Measurements from ENCODE around the gene NANOGP8.

The NANOGP8 gene

DNA sequence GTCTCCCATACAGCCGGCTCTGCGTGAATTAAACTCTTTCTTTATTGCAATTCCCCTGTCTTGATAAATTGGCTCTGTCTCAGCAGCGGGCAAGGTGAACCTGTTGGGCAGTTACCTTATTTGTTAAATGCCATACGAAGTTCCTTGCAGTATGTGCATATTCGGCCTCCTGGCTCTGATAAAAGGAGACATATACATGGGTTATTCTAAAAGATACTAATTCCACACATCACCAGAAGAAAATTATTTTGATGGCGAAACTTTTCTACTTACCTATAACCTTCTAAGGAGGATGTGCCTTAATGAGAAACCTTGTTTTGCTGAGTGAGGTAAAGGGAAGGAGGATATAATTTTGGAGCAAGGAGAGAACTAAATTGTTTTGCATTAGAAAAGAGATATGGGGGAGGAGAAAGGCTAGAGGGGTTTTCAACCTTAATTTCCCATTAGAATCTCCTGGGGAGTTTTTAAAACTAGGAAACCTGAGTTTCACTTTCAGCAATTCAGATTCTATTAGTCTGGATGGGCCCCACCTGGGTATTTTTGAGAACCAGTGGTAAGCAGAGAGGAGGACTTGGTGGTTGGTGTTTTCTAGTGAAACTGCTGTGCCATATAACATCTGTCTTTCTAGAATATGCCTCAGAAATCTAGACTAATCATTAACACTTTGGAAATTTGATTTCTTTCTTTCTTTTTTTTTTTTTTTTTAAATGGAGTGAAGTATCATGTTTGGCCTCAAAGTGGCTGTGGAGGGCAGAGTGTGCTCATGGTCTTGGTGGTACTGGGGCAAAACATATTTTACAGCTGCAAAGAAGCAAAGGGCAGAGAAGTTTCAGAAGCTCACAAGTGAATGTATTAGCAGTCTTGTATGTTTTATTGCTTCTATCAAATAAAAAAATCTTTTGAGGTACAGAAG lies 23.0 kb downstream of the NANOGP8 start:
- Histone ChIP-seq H4K20me1 (no peaks in the 10 kb centered on the region), H3K9ac (no peak overlapping the region), H3K4me3 (no peak overlapping the region), H3K4me1 (peaks cover 0 to 18% (median 10%) of the 10 kb centered on the region in 10 experiments; a peak in 12 of 20 replicates), H3K9me3 (replicated peaks in 1 of 11) (no peaks in the 10 kb centered on the region; a peak in 1 of 22 replicates), H3K4me2 (no peak overlapping the region), H3K27me3 (no peaks in the 10 kb centered on the region), H3K36me3 (no peaks in the 10 kb centered on the region), H3K27ac (no peak overlapping the region)
- no peak for TF ChIP-seq Cebpa-rat (IDR thresholded peaks at IDR 0.05)

GRCh38 chr15:35061161-35061824 lies 23.8 kb downstream of the NANOGP8 start:
- Histone ChIP-seq H3K9me3 (replicated peaks in 1 of 11) (no peaks in the 10 kb centered on the region; a peak in 1 of 22 replicates), H3K4me1 (peaks cover 0 to 18% (median 10%) of the 10 kb centered on the region in 10 experiments; a peak in 12 of 20 replicates), H3K27ac (no peak overlapping the region), H4K20me1 (no peaks in the 10 kb centered on the region), H3K4me3 (no peak overlapping the region), H3K27me3 (no peaks in the 10 kb centered on the region), H3K4me2 (no peak overlapping the region), H3K9ac (no peak overlapping the region), H3K36me3 (no peaks in the 10 kb centered on the region)
- TF ChIP-seq Cebpa-rat (IDR thresholded peaks at IDR 0.05) = no peak

- Histone ChIP-seq H3K27me3 (no peaks in the 10 kb centered on the region), H3K4me2 (no peak overlapping the region), H3K27ac (no peak overlapping the region), H3K4me1 (peaks cover 0 to 18% (median 10%) of the 10 kb centered on the region in 10 experiments; a peak in 12 of 20 replicates), H4K20me1 (no peaks in the 10 kb centered on the region), H3K9me3 (replicated peaks in 1 of 11) (no peaks in the 10 kb centered on the region; a peak in 1 of 22 replicates), H3K9ac (no peak overlapping the region), H3K4me3 (no peak overlapping the region), H3K36me3 (no peaks in the 10 kb centered on the region)
- no peak for TF ChIP-seq Cebpa-rat (IDR thresholded peaks at IDR 0.05)
These were observed 24.5 kb downstream of the NANOGP8 start for GRCh38 chr15:35060591-35060990.

GRCh38 chr15:35058534-35059054 lies 26.5 kb downstream of the NANOGP8 start:
- peak overlapping the region in 10 of 11 experiments; percentile 1 to 49 (median 25); a peak in 13 of 22 replicates for H3K4me2 ChIP-seq
- no peak overlapping the region for H3K9ac ChIP-seq

GRCh38 chr15:35055416-35056105 lies 29.5 kb downstream of the NANOGP8 start:
- no peak overlapping the region for H3K9ac ChIP-seq
- H3K27ac ChIP-seq = no peak overlapping the region
- no peaks in the 10 kb centered on the region for H3K27me3 ChIP-seq
- H3K9me3 ChIP-seq (replicated peaks in 1 of 11) = no peaks in the 10 kb centered on the region; a peak in 1 of 22 replicates
- no peak overlapping the region for H3K4me2 ChIP-seq
- no peak for TF ChIP-seq Cebpa-rat (IDR thresholded peaks at IDR 0.05)
- no peak overlapping the region for H3K4me3 ChIP-seq
- H3K36me3 ChIP-seq = no peaks in the 10 kb centered on the region
- peaks cover 0 to 18% (median 10%) of the 10 kb centered on the region in 10 experiments; a peak in 12 of 20 replicates for H3K4me1 ChIP-seq
- no peaks in the 10 kb centered on the region for H4K20me1 ChIP-seq

More at GRCh38 chr15:35058534-35059054, 26.5 kb downstream of the NANOGP8 start:
- no peaks in the 10 kb centered on the region for H3K27me3 ChIP-seq
- no peak overlapping the region for H3K4me3 ChIP-seq
- H4K20me1 ChIP-seq = no peaks in the 10 kb centered on the region
- no peak for TF ChIP-seq Cebpa-rat (IDR thresholded peaks at IDR 0.05)
- H3K27ac ChIP-seq = peak overlapping the region in 2 of 11 experiments; percentile 19 to 22; a peak in 3 of 22 replicates
- no peaks in the 10 kb centered on the region; a peak in 1 of 22 replicates for H3K9me3 ChIP-seq (replicated peaks in 1 of 11)
- H3K36me3 ChIP-seq = no peaks in the 10 kb centered on the region
- H3K4me1 ChIP-seq = peaks cover 0 to 18% (median 10%) of the 10 kb centered on the region in 10 experiments; a peak in 12 of 20 replicates

GRCh38 chr15:35054380-35054779 lies 30.7 kb downstream of the NANOGP8 start:
- TF ChIP-seq Cebpa-rat (IDR thresholded peaks at IDR 0.05) = no peak
- no peaks in the 10 kb centered on the region for H4K20me1 ChIP-seq

GRCh38 chr15:35047996-35048395 lies 37.1 kb downstream of the NANOGP8 start:
- H3K4me1 ChIP-seq = peaks cover 0 to 7% (median 0%) of the 10 kb centered on the region in 10 experiments; a peak in 2 of 20 replicates
- H3K9ac ChIP-seq = no peak overlapping the region
- no peaks in the 10 kb centered on the region for H3K27me3 ChIP-seq
- no peaks in the 10 kb centered on the region for H4K20me1 ChIP-seq
- H3K27ac ChIP-seq = no peak overlapping the region
- TF ChIP-seq Cebpa-rat (IDR thresholded peaks at IDR 0.05) = no peak
- no peak overlapping the region for H3K4me3 ChIP-seq
- H3K36me3 ChIP-seq = no peaks in the 10 kb centered on the region
- no peaks in the 10 kb centered on the region; a peak in 1 of 22 replicates for H3K9me3 ChIP-seq (replicated peaks in 1 of 11)
- H3K4me2 ChIP-seq = no peak overlapping the region

More at GRCh38 chr15:35054380-35054779, 30.7 kb downstream of the NANOGP8 start:
- H3K27me3 ChIP-seq = no peaks in the 10 kb centered on the region
- no peak overlapping the region for H3K27ac ChIP-seq
- H3K4me3 ChIP-seq = no peak overlapping the region
- no peak overlapping the region for H3K4me2 ChIP-seq
- H3K36me3 ChIP-seq = no peaks in the 10 kb centered on the region
- H3K4me1 ChIP-seq = peaks cover 0 to 17% (median 10%) of the 10 kb centered on the region in 10 experiments; a peak in 12 of 20 replicates
- H3K9me3 ChIP-seq (replicated peaks in 1 of 11) = no peaks in the 10 kb centered on the region; a peak in 1 of 22 replicates
- H3K9ac ChIP-seq = no peak overlapping the region

GRCh38 chr15:35047528-35047927 lies 37.6 kb downstream of the NANOGP8 start:
- H3K4me1 ChIP-seq = peaks cover 0 to 7% (median 0%) of the 10 kb centered on the region in 10 experiments; a peak in 2 of 20 replicates
- no peak overlapping the region for H3K4me3 ChIP-seq
- no peaks in the 10 kb centered on the region; a peak in 1 of 22 replicates for H3K9me3 ChIP-seq (replicated peaks in 1 of 11)
- no peak overlapping the region for H3K4me2 ChIP-seq
- no peak for TF ChIP-seq Cebpa-rat (IDR thresholded peaks at IDR 0.05)
- H3K36me3 ChIP-seq = no peaks in the 10 kb centered on the region
- H4K20me1 ChIP-seq = no peaks in the 10 kb centered on the region
- no peaks in the 10 kb centered on the region for H3K27me3 ChIP-seq
- no peak overlapping the region for H3K27ac ChIP-seq
- H3K9ac ChIP-seq = no peak overlapping the region
